HepG2 (cell line): ENCODE data around the gene RECK. TPM values are rescaled to one million over a fixed set of nuclear protein-coding genes. Genes with fewer than 3 reads are reported as not detected.

ENCODE experiments used
- CREB1 ChIP-seq, 2 experiments: fragments of 450-650 bp in 1 of 2; IDR thresholded peaks; 2 replicates each; pipeline ENCODE4 v1.6.1; 2016 to 2017; ENCODE audit warnings: control low read depth in 1 of 2, mild to moderate bottlenecking in 1 of 2, missing compliant biosample characterization in 1 of 2, missing genetic modification characterization in 1 of 2
- DMAP1 ChIP-seq: IDR thresholded peaks from 2 replicates; pipeline ENCODE4 v1.6.1; 2016
- HNF4A ChIP-seq: sonication (generic); formaldehyde crosslinking; IDR thresholded peaks from 2 replicates; pipeline ENCODE4 v1.4.0; 2020; ENCODE audit warnings: missing genetic modification reagents
- MIXL1 ChIP-seq: IDR thresholded peaks from 2 replicates; pipeline ENCODE4 v1.6.1; 2016
- NCOR1 ChIP-seq: fragments of 200-600 bp; sonication (generic); IDR thresholded peaks from 2 replicates; pipeline ENCODE4 v1.7.0; 2017; ENCODE audit warnings: antibody characterized with exemption, low read length, borderline replicate concordance
- NFRKB ChIP-seq: fragments of 450-650 bp; IDR thresholded peaks from 2 replicates; pipeline ENCODE4 v1.6.1; 2017
- ONECUT2 ChIP-seq: sonication (generic); formaldehyde crosslinking; IDR thresholded peaks from 2 replicates; pipeline ENCODE4 v1.4.0; 2020; ENCODE audit warnings: missing genetic modification reagents
- POGZ ChIP-seq: sonication (generic); formaldehyde crosslinking; IDR thresholded peaks from 2 replicates; pipeline ENCODE4 v1.4.0; 2020; ENCODE audit warnings: mild to moderate bottlenecking, missing genetic modification reagents
- SOX5 ChIP-seq: IDR thresholded peaks from 2 replicates; pipeline ENCODE4 v1.6.1; 2016; ENCODE audit warnings: borderline replicate concordance
- SOX6 ChIP-seq, 2 experiments: fragments of 450-650 bp in 1 of 2; sonication (generic) in 1 of 2; formaldehyde crosslinking in 1 of 2; IDR thresholded peaks; 2 replicates each; pipeline versions ENCODE4 v1.4.0 to v1.6.1; 2017 to 2020; ENCODE audit warnings: antibody characterized with exemption in 1 of 2, mild to moderate bottlenecking in 1 of 2, missing genetic modification reagents in 1 of 2
- TAF15 ChIP-seq: fragments of 200-400 bp; formaldehyde crosslinking; IDR thresholded peaks from one replicate; pipeline ENCODE4 v1.6.1; 2018; ENCODE audit warnings: mild to moderate bottlenecking, low read depth, low read length; ENCODE audit not compliant: poor library complexity, severe bottlenecking
- ZFP62 ChIP-seq: sonication (generic); formaldehyde crosslinking; IDR thresholded peaks from 2 replicates; pipeline ENCODE4 v1.4.0; 2020; ENCODE audit warnings: missing genetic modification reagents
- ZMYM4 ChIP-seq: sonication (generic); formaldehyde crosslinking; IDR thresholded peaks from 2 replicates; pipeline ENCODE4 v1.8.1; 2023; ENCODE audit warnings: mild to moderate bottlenecking, missing genetic modification reagents
- ZNF234 ChIP-seq: sonication (generic); formaldehyde crosslinking; conservative IDR thresholded peaks from 2 replicates; pipeline ENCODE4 v1.5.1; 2020; ENCODE audit warnings: mild to moderate bottlenecking, missing genetic modification reagents
- ZNF766 ChIP-seq: sonication (generic); formaldehyde crosslinking; IDR thresholded peaks from 2 replicates; pipeline ENCODE4 v1.5.0; 2020; ENCODE audit warnings: missing genetic modification reagents, borderline replicate concordance
- ZNF768 ChIP-seq: sonication (generic); formaldehyde crosslinking; IDR thresholded peaks from 2 replicates; pipeline ENCODE4 v1.4.0; 2020; ENCODE audit warnings: missing genetic modification reagents
- ZNF775 ChIP-seq: sonication (generic); formaldehyde crosslinking; IDR thresholded peaks from 2 replicates; pipeline ENCODE4 v1.4.0; 2020; ENCODE audit warnings: missing genetic modification reagents, mild to moderate bottlenecking, moderate library complexity, borderline replicate concordance
- polyA plus RNA-seq, 8 experiments: library from polyadenylated mRNA; depleted of rRNA in 3 of 8; stranded (reverse) in 7 of 8; unstranded in 1 of 8; fragments of >200 nt; fragmentation: Illumina TruSeq in 4 of 8; extraction: Trizol in 4 of 8; gene quantifications; 2 replicates each; pipeline versions ENCODE4 v1.2.1 to v1.2.3, GENCODE V29; 2011 to 2016; ENCODE audit warnings: low read depth in 4 of 8, missing spikeins in 1 of 8, mixed read lengths in 1 of 8; ENCODE audit not compliant: insufficient read depth in 1 of 8
- total RNA-seq, 5 experiments: library from RNA; depleted of rRNA; stranded (reverse); fragments of >200 nt; fragmentation: Illumina TruSeq; extraction: Trizol; gene quantifications; 2 replicates each; pipeline ENCODE4 v1.2.3, GENCODE V29; 2016; ENCODE audit warnings: low read depth in 1 of 5
- TF ChIP-seq, protein P1 (sequence below): sonication (generic); formaldehyde crosslinking; conservative IDR thresholded peaks from 2 replicates; pipeline ENCODE4 v1.4.0; 2020; ENCODE audit warnings: mild to moderate bottlenecking, missing genetic modification reagents, moderate library complexity
- TF ChIP-seq, protein P2 (sequence below), 2 experiments: sonication (generic) in 1 of 2; formaldehyde crosslinking in 1 of 2; IDR thresholded peaks; 2 replicates each; pipeline versions ENCODE4 v1.5.1 to v1.6.1; 2011 to 2020; ENCODE audit warnings: borderline replicate concordance in 1 of 2, low read depth in 1 of 2, low read length in 1 of 2, mild to moderate bottlenecking in 1 of 2, missing genetic modification reagents in 1 of 2, moderate library complexity in 1 of 2
- TF ChIP-seq, protein P3 (sequence below): sonication (generic); formaldehyde crosslinking; IDR thresholded peaks from 2 replicates; pipeline ENCODE4 v1.4.0; 2020; ENCODE audit warnings: low read depth, mild to moderate bottlenecking, missing genetic modification reagents

The RECK gene
- total and polyA plus RNA-seq, 2 of the 13 experiments (the other 11 are each of a cell fraction or from before 2014, with no cell fraction given) = 3.1 to 4.8 TPM

DNA sequence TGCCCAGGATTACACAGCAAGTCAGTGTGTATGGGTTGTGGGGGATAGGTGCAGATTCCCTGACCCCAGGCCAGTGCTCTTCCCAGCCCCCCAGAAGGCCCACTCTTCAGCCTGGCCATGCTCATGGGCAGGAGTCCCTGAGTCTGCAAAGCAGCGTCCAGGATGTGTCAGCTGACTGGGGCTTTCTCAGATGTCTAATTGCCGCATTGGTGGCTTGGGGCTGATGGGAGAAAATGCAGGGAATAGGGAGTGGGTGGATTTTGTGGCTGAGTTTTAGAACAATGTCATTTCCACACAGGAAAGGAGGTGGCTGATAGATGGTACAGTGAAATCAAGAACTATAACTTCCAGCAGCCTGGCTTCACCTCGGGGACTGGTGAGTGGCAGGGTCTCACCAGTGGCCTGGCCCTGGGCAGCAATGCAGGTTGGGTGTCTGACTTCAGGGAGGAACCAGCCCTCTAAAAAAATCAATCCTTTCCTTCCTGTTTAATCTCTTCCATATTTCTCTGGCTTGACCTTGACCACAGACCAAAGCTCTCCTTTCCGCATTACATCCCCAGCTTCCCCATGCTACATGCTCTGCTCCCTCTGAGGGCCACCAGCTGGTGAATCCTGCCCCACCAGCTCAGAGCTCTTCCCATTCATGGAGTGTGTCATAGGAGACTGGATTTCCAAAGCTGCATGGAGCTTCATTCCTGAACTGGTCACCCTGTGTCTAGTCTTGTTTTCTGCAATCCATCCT lies 114.0 kb downstream of the RECK start (continued):
- TF ChIP-seq ZNF234 (CRISPR knock-in tag) = no peak
- TF ChIP-seq HNF4A = peak; percentile 56
- TF ChIP-seq NFRKB = no peak
- no peak for TF ChIP-seq CREB1 (IDR thresholded peaks at IDR 0.05)
- TF ChIP-seq CREB1 (CRISPR knock-in tag; IDR thresholded peaks at IDR 0.05) = no peak
- TF ChIP-seq ZNF768 (CRISPR knock-in tag) = 0 out of 2 replicates have a peak, but pooled peaks have one; percentile 64
- TF ChIP-seq MIXL1 (CRISPR knock-in tag) = peak; percentile 59; the same call in 1 of the 2 replicates
- no peak; the same call in 1 of the 2 replicates for TF ChIP-seq SOX5
- no peak for TF ChIP-seq ZNF775 (CRISPR knock-in tag)
- TF ChIP-seq SOX6 (IDR thresholded peaks at IDR 0.05) = no peak
- TF ChIP-seq SOX6 (CRISPR knock-in tag; IDR thresholded peaks at IDR 0.05) = no peak
- no peak for TF ChIP-seq DMAP1 (CRISPR knock-in tag)
- no peak for TF ChIP-seq TAF15
- TF ChIP-seq, protein P1, sequence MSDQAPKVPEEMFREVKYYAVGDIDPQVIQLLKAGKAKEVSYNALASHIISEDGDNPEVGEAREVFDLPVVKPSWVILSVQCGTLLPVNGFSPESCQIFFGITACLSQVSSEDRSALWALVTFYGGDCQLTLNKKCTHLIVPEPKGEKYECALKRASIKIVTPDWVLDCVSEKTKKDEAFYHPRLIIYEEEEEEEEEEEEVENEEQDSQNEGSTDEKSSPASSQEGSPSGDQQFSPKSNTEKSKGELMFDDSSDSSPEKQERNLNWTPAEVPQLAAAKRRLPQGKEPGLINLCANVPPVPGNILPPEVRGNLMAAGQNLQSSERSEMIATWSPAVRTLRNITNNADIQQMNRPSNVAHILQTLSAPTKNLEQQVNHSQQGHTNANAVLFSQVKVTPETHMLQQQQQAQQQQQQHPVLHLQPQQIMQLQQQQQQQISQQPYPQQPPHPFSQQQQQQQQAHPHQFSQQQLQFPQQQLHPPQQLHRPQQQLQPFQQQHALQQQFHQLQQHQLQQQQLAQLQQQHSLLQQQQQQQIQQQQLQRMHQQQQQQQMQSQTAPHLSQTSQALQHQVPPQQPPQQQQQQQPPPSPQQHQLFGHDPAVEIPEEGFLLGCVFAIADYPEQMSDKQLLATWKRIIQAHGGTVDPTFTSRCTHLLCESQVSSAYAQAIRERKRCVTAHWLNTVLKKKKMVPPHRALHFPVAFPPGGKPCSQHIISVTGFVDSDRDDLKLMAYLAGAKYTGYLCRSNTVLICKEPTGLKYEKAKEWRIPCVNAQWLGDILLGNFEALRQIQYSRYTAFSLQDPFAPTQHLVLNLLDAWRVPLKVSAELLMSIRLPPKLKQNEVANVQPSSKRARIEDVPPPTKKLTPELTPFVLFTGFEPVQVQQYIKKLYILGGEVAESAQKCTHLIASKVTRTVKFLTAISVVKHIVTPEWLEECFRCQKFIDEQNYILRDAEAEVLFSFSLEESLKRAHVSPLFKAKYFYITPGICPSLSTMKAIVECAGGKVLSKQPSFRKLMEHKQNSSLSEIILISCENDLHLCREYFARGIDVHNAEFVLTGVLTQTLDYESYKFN (CRISPR knock-in tag) = peak; percentile 68
- TF ChIP-seq, protein P2, sequence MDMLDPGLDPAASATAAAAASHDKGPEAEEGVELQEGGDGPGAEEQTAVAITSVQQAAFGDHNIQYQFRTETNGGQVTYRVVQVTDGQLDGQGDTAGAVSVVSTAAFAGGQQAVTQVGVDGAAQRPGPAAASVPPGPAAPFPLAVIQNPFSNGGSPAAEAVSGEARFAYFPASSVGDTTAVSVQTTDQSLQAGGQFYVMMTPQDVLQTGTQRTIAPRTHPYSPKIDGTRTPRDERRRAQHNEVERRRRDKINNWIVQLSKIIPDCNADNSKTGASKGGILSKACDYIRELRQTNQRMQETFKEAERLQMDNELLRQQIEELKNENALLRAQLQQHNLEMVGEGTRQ (IDR thresholded peaks at IDR 0.05; ENCODE audit: low read depth, low read length) = no peak
- TF ChIP-seq, protein P2 (CRISPR knock-in tag; IDR thresholded peaks at IDR 0.05; ENCODE audit: borderline replicate concordance) = no peak
- TF ChIP-seq POGZ (CRISPR knock-in tag) = no peak
- no peak for TF ChIP-seq ZNF766 (CRISPR knock-in tag)
- 0 out of 2 replicates have a peak, but pooled peaks have one; percentile 18 for TF ChIP-seq ZMYM4 (CRISPR knock-in tag)
- TF ChIP-seq, protein P3, sequence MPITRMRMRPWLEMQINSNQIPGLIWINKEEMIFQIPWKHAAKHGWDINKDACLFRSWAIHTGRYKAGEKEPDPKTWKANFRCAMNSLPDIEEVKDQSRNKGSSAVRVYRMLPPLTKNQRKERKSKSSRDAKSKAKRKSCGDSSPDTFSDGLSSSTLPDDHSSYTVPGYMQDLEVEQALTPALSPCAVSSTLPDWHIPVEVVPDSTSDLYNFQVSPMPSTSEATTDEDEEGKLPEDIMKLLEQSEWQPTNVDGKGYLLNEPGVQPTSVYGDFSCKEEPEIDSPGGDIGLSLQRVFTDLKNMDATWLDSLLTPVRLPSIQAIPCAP (CRISPR knock-in tag) = no peak
- TF ChIP-seq NCOR1 = no peak
- TF ChIP-seq ONECUT2 (CRISPR knock-in tag) = peak; percentile 65; the same call in 1 of the 2 replicates
- no peak for TF ChIP-seq ZFP62 (CRISPR knock-in tag)
